Spinal cord (tissue), 10 donors: ENCODE results near the gene FRZB. TPM values are rescaled to one million over a fixed set of nuclear protein-coding genes. Genes with fewer than 3 reads are reported as not detected.

ENCODE experiments used
- DNase-seq, 6 donors: peaks; one replicate each; pipeline versions ENCODE4 v3.0.0 to v3.0.0-alpha.2; 2013 to 2015; ENCODE audit warnings: low spot score in 6 of 6, low read depth in 4 of 6
- H3K27ac ChIP-seq: one replicate; pipeline ENCODE4 v1.5.1; 2013; ENCODE audit warnings: low read depth, low read length, control low read depth
- H3K27me3 ChIP-seq: one replicate; pipeline ENCODE4 v1.6.1; 2013; ENCODE audit warnings: low read length; ENCODE audit not compliant: control insufficient read depth, insufficient read depth
- H3K36me3 ChIP-seq: one replicate; pipeline ENCODE4 v1.6.1; 2013; ENCODE audit warnings: low read length; ENCODE audit not compliant: control insufficient read depth, insufficient read depth
- H3K4me1 ChIP-seq: one replicate; pipeline ENCODE4 v1.6.1; 2013; ENCODE audit warnings: low read length; ENCODE audit not compliant: control insufficient read depth, insufficient read depth
- H3K4me3 ChIP-seq: one replicate; pipeline ENCODE4 v1.5.1; 2013; ENCODE audit warnings: low read depth, low read length, control low read depth
- H3K9me3 ChIP-seq: one replicate; pipeline ENCODE4 v1.6.1; 2013; ENCODE audit warnings: low read length; ENCODE audit not compliant: control insufficient read depth, insufficient read depth
- WGBS: methylation state at CpG from one replicate; pipeline ENCODE4 v1.1.5; 2013; ENCODE audit warnings: missing lambda C conversion rate; ENCODE audit not compliant: insufficient coverage; 5-methylcytosine and 5-hydroxymethylcytosine counted together
- polyA plus RNA-seq, 2 donors: library from polyadenylated mRNA; unstranded; fragments of 120-200 nt; gene quantifications; one replicate each; pipeline ENCODE4 v1.2.1, GENCODE V29; 2013; ENCODE audit not compliant: insufficient read length in 2 of 2
- small RNA-seq: library from RNA; depleted of rRNA; stranded (forward); fragments of <200 nt; gene quantifications from one replicate; pipeline ENCODE3, GENCODE V24; 2014; ENCODE audit warnings: low replicate concordance
- total RNA-seq, 2 donors: library from RNA; depleted of rRNA in 1 of 2; stranded (reverse); fragments of 120-200 nt in 1 of 2; fragments of >200 nt in 1 of 2; gene quantifications; one replicate each; pipeline versions ENCODE4 v1.2.3 to v1.2.4, GENCODE V29; 2013 to 2014
- donor health status: healthy.

The FRZB gene
- total and polyA plus RNA-seq, 4 donors, result 21.8 to 68.5 (median 32.7) TPM

DNA sequence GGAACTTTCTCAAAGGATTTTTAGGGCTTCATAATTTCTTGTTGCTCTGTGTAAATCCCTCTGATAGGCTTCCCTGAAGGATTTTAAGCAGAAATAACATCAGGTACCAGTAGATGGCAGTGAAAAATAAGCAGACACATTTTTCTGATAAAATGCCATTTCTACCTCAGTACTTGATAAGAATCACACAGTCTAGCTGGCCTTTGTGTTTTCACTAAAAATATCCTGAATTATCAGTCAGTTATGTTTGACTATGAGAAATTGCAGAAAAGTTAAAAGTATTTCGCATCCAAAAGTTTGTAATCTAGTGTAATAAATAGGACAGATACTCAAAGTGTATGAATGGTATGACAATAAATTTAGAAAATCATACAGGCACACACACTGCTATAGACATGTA is 81.7 kb downstream of the FRZB start:
- Histone ChIP-seq H3K4me1 (no peaks in the 10 kb centered on the region), H3K27me3 (no peaks in the 10 kb centered on the region), H3K9me3 (no peaks in the 10 kb centered on the region), H3K36me3 (no peaks in the 10 kb centered on the region), H3K4me3 (no peak overlapping the region), H3K27ac (no peak overlapping the region)
- no CpG with 5 or more reads among the region's 1 CpG for WGBS
- peak; percentile 31 to 91 (median 52) for DNase-seq

DNA sequence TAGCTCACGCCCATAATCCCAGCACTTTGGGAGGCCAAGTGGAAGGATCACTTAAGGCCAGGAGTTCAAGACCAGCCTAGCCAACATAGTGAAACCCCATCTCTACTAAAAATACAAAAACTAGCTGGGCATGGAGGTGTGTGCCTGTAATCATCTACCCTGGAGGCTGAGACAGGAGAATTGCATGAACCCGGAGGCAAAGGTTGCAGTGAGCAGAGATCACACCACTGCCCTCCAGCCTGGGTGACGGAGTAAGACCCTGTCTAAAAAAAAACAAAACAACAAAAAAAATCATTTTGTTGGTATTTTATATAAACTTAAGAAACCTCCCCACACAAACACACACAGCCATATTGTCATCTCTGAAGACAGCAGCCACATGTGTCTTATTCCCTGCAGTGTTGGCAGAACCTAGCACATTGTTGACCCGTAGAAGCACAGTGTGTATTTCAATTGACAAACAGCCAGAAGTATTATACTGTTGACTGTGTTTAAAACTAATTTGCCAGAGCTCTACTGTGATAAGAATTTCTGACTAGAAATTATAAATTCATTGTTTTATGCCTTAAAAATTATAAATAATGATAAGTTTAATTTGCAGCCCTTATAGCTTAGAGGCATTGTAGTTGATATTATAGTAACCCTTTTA is 82.3 kb downstream of the FRZB start:
- Histone ChIP-seq H3K4me3 (no peak overlapping the region), H3K27me3 (no peaks in the 10 kb centered on the region), H3K4me1 (no peaks in the 10 kb centered on the region), H3K9me3 (no peaks in the 10 kb centered on the region), H3K27ac (no peak overlapping the region), H3K36me3 (no peaks in the 10 kb centered on the region)
- no peak for DNase-seq
- WGBS, result no CpG with 5 or more reads among the region's 4 CpGs

Small RNA genes lying within 50 kb of the gene (small RNA-seq; reads per million reads assigned to genes)
- gene RF00019 (not detected), gene RNU6-1122P (not detected)

Other genes with a start within 250 kb of the FRZB start
- gene DNAJC10, start 150.4 kb downstream of the FRZB start, total RNA-seq, result 100 to 1,000 TPM in 1 of 2 donors, 10 to 100 TPM in 1; 91.8 to 142 TPM
- gene DNAJC10, start 150.4 kb downstream of the FRZB start, polyA plus RNA-seq, result 10 to 100 TPM; 62.9 to 79.3 TPM
- 100 to 1,000 TPM; 139 to 245 TPM for gene NCKAP1, start 171.8 kb upstream of the FRZB start, total RNA-seq
- 100 to 1,000 TPM; 136 to 161 TPM for gene NCKAP1, start 171.8 kb upstream of the FRZB start, polyA plus RNA-seq
- 10 to 100 TPM in 1 of 2 donors, 1 to 10 TPM in 1; 5.7 to 12.2 TPM for gene DUSP19, start 212.1 kb upstream of the FRZB start, total RNA-seq
- 1 to 10 TPM; 4.4 to 5.2 TPM for gene DUSP19, start 212.1 kb upstream of the FRZB start, polyA plus RNA-seq